GM23248 (cell line): ENCODE results near the gene TRAF5.

Source experiments
- EZH2 ChIP-seq: fragments of 200-600 bp; sonication (generic); IDR thresholded peaks from 2 replicates; pipeline ENCODE4 v1.6.1; 2018; ENCODE audit warnings: antibody characterized with exemption, mild to moderate bottlenecking; ENCODE audit not compliant: insufficient read depth, poor library complexity, severe bottlenecking
- EZH2phosphoT487 ChIP-seq: fragments of 200-600 bp; sonication (generic); IDR thresholded peaks from 2 replicates; pipeline ENCODE4 v1.6.1; 2018; ENCODE audit warnings: antibody characterized with exemption, moderate library complexity, mild to moderate bottlenecking, low read depth; ENCODE audit not compliant: insufficient read depth

DNA sequence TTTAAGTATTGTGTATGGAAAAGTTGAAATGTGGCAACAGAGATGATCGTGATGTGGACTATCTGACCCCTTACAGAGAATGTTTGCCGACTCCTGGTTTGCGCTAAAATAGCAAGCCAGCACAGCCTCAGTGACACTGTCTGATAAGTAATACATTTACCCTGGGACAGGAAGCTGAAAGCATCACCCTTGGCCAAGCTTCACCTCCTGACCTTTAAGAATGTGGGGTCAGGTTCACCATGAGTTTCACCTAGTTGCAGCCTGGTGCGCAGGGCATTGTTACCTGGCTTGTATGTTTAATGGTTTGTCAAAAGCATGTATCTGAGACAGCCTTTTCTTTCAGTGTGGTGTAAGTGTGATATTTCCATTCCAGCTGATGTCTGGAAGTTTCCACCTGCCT, 29.2 kb downstream of the TRAF5 start:
- no peak for TF ChIP-seq EZH2
- TF ChIP-seq EZH2phosphoT487, result no peak
